SH-SY5Y (cell line): Measurements from ENCODE around the gene GSS.

ENCODE experiments used
- GATA2 ChIP-seq: IDR thresholded peaks from 2 replicates; pipeline ENCODE4 v1.6.1; 2011; ENCODE audit warnings: mild to moderate bottlenecking, low read depth, low read length
- GATA3 ChIP-seq: IDR thresholded peaks from 2 replicates; pipeline ENCODE4 v1.6.1; 2011; ENCODE audit warnings: low read depth, mild to moderate bottlenecking, low read length, moderate library complexity

GRCh38 chr20:34904202-34904621, 51.4 kb downstream of the GSS start:
- no peak for TF ChIP-seq GATA2
- no peak for TF ChIP-seq GATA3
